ENCODE data around the gene ARV1. TPM values are rescaled to one million over a fixed set of nuclear protein-coding genes. Genes with fewer than 3 reads are reported as not detected.

The ARV1 gene
- total RNA-seq, 6 experiments from 2014 or later = 9.2 to 18.7 (median 13.4) TPM

DNA sequence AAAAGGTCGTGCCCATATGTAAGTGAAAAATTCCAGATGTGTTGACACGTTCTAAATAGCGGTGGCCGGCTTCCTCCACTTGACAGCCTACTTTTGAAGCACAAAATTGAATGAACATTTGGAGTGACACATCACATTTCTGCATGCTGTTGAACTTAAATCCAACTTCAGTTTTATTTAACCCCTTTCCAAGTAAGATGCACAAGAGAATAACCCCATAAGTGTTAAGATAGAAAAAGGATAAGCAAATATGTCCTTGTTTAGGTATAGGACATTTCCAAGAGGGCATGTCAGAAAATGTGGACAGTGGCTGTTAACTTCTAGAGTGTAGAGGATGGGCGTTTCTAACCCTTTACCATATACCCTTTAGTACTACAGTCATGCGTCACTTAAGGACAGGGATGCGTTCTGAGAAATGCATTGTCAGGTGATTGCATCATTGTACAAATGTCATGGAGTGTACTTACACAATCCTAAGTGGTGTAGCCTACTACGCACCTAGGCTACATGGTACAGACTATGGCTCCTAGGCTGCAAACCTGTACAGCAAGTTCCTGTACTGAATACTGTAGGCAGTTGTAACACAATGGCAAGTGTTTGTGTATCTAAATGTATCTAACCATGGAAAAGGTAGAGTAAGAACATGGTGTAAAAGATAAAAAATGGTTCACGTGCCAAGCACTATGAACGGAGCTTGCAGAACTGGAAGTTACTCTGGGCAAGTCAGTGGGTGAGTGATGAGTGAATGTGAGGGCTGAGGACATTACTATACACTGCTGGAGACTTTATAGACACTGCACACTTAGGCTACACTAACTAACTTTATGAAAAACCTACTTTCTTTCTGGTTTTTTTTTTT, 70.5 kb downstream of the ARV1 start:
- no peaks in the 10 kb centered on the region for H3K36me3 ChIP-seq
- WGBS (ENCODE audit: insufficient coverage, low coverage, low lambda C conversion rate, missing lambda C conversion rate) = 49% methylated on average over 10 of the region's 10 CpGs
- ATAC-seq (no peak), DNase-seq (no peak)
- TF ChIP-seq, protein P1, sequence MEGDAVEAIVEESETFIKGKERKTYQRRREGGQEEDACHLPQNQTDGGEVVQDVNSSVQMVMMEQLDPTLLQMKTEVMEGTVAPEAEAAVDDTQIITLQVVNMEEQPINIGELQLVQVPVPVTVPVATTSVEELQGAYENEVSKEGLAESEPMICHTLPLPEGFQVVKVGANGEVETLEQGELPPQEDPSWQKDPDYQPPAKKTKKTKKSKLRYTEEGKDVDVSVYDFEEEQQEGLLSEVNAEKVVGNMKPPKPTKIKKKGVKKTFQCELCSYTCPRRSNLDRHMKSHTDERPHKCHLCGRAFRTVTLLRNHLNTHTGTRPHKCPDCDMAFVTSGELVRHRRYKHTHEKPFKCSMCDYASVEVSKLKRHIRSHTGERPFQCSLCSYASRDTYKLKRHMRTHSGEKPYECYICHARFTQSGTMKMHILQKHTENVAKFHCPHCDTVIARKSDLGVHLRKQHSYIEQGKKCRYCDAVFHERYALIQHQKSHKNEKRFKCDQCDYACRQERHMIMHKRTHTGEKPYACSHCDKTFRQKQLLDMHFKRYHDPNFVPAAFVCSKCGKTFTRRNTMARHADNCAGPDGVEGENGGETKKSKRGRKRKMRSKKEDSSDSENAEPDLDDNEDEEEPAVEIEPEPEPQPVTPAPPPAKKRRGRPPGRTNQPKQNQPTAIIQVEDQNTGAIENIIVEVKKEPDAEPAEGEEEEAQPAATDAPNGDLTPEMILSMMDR (IDR thresholded peaks at IDR 0.05) = no peak
- no peak for TF ChIP-seq POLR2A (IDR thresholded peaks at IDR 0.05)
- H3K9me3 ChIP-seq = no peaks in the 10 kb centered on the region
- intact Hi-C loops (cut with DNase I) = no loop called here
- no peak overlapping the region for H3K27ac ChIP-seq
- no peaks in the 10 kb centered on the region for H3K27me3 ChIP-seq
- H3K4me1 ChIP-seq = peaks cover 0 to 15% (median 8%) of the 10 kb centered on the region in 4 donors
- no peak overlapping the region for H3K4me3 ChIP-seq

MicroRNAs encoded within 50 kb of the gene (microRNA counts, 767-probe panel; counts per million panel counts)
- 237 counts per million for microRNA hsa-miR-1182

Other genes with a start within 250 kb of the ARV1 start
- not detected for gene CAPN9, start 231.7 kb upstream of the ARV1 start, total RNA-seq
- gene C1orf198, start 110.6 kb upstream of the ARV1 start, total RNA-seq = 10 to 100 TPM in 3 of 6 experiments, 1 to 10 TPM in 3; 4.2 to 33.7 (median 17.2) TPM
- gene TTC13, start 233 bp upstream of the ARV1 start, total RNA-seq = 10 to 100 TPM in 1 of 6 experiments, 1 to 10 TPM in 5; 5.3 to 10.7 (median 6.2) TPM
- 10 to 100 TPM in 2 of 6 experiments, 1 to 10 TPM in 4; 3.7 to 12.8 (median 6.8) TPM for gene FAM89A, start 61.2 kb downstream of the ARV1 start, total RNA-seq
- gene TRIM67, start 183.0 kb downstream of the ARV1 start, total RNA-seq = not detected